Measurements from ENCODE around the gene TAS1R1. TPM values are rescaled to one million over a fixed set of nuclear protein-coding genes. Genes with fewer than 3 reads are reported as not detected.

Gene TAS1R1
- total RNA-seq, 1 donor from 2014 or later: not detected

GRCh38 chr1:6508816-6509189 lies 46.3 kb upstream of the TAS1R1 start:
- no peak for DNase-seq (ENCODE audit: low read depth)
- TF ChIP-seq CTCF (conservative IDR thresholded peaks at IDR 0.05; ENCODE audit: low read depth, low read length): no peak
- no peak overlapping the region for H3K4me3 ChIP-seq (ENCODE audit: low read depth, low read length)

- H3K4me3 ChIP-seq (ENCODE audit: low read depth, low read length): no peak overlapping the region
- no peak for DNase-seq (ENCODE audit: low read depth)
- TF ChIP-seq CTCF (conservative IDR thresholded peaks at IDR 0.05; ENCODE audit: low read depth, low read length): no peak
Measured at GRCh38 chr1:6509220-6509918, 45.7 kb upstream of the TAS1R1 start.

GRCh38 chr1:6509919-6510291 lies 45.2 kb upstream of the TAS1R1 start:
- H3K4me3 ChIP-seq (ENCODE audit: low read depth, low read length): no peak overlapping the region
- no peak for TF ChIP-seq CTCF (conservative IDR thresholded peaks at IDR 0.05; ENCODE audit: low read depth, low read length)
- DNase-seq (ENCODE audit: low read depth): no peak

DNA sequence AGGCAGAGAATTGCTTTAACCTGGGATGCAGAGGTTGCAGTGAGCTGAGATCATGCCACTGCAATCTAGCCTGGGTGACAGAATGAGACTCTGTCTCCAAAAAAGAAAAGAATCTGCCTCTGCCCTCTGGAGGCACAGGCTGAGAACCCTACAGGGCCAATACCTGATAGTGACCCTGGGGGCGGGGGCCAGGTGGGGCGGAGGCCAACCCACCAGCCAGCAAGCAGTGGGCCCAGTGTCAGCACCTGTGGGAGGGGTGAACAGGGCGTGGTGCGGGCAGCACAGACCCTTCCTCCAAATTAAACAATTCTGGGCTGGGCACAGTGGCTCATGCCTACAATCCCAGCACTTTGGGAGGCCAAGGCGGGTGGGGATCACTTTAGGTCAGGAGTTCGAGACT lies 44.6 kb upstream of the TAS1R1 start:
- no peak overlapping the region for H3K4me3 ChIP-seq (ENCODE audit: low read depth, low read length)
- no peak for TF ChIP-seq CTCF (conservative IDR thresholded peaks at IDR 0.05; ENCODE audit: low read depth, low read length)
- no peak for DNase-seq (ENCODE audit: low read depth)

DNA sequence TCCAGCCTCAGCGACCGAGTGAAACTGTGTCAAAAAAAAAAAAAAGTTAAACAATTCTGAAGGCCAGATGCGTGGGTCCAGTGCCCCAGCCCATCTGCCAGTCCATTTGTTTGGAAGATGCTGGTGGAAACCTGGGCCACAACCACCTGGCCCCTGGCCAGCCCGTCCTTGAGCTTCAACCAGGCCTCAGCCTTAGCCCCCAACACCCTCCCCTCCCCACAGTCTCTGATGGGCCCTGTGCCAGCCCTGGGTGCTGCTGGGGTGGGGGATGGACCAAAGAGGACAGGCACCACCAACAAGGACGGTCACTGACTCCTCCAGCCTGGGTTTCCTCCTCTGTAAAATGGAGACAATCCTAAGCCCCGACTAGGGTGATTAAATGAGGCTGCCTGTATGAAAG lies 44.1 kb upstream of the TAS1R1 start:
- DNase-seq (ENCODE audit: low read depth): no peak
- no peak for TF ChIP-seq CTCF (conservative IDR thresholded peaks at IDR 0.05; ENCODE audit: low read depth, low read length)
- no peak overlapping the region for H3K4me3 ChIP-seq (ENCODE audit: low read depth, low read length)

GRCh38 chr1:6511561-6512244 lies 43.4 kb upstream of the TAS1R1 start:
- no peak for DNase-seq (ENCODE audit: low read depth)
- H3K4me3 ChIP-seq (ENCODE audit: low read depth, low read length): no peak overlapping the region
- no peak for TF ChIP-seq CTCF (conservative IDR thresholded peaks at IDR 0.05; ENCODE audit: low read depth, low read length)

Measured in epithelial cell of proximal tubule (primary cell).